ENCODE data around the gene EIF2D.

EIF2D gene

DNA sequence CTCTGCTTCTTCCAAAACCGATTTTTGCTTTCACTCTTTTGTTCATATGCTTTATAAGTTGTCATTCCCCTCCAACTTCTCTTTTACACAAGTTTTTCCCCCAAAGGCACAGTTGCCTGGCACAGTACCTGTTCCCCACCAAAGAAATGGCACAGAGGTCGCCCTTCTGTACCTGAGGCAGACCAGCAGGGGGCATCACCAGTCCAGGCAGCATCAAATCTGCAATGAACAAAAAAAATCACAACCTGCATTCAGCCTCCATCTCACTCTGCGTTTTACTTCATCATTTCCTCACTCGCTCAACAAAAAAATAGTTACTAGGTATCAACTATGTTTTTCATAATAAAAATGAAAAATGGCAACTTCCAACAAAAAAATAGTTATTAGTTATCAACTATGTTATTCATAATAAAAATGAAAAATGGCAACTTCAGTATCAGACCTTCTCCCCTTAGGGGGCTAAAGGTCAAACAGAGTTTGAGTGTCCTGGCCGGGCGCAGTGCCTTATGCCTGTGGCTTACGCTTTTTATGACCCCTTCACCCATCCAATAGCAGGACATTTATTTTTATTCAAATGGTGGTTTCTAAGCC is 4.1 kb downstream of the EIF2D start:
- Mint-ChIP-seq H3K27me3 (ENCODE audit: low read depth) (no peaks in the 10 kb centered on the region), H3K4me1 (peaks cover 22% of the 10 kb centered on the region), H3K27ac (no peak overlapping the region), H3K4me3 (no peak overlapping the region), H3K9me3 (no peaks in the 10 kb centered on the region), H3K36me3 (ENCODE audit: low read depth) (peaks cover 38% of the 10 kb centered on the region)
- TF ChIP-seq, protein P1, sequence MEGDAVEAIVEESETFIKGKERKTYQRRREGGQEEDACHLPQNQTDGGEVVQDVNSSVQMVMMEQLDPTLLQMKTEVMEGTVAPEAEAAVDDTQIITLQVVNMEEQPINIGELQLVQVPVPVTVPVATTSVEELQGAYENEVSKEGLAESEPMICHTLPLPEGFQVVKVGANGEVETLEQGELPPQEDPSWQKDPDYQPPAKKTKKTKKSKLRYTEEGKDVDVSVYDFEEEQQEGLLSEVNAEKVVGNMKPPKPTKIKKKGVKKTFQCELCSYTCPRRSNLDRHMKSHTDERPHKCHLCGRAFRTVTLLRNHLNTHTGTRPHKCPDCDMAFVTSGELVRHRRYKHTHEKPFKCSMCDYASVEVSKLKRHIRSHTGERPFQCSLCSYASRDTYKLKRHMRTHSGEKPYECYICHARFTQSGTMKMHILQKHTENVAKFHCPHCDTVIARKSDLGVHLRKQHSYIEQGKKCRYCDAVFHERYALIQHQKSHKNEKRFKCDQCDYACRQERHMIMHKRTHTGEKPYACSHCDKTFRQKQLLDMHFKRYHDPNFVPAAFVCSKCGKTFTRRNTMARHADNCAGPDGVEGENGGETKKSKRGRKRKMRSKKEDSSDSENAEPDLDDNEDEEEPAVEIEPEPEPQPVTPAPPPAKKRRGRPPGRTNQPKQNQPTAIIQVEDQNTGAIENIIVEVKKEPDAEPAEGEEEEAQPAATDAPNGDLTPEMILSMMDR (IDR thresholded peaks at IDR 0.05; ENCODE audit: unreplicated experiment in 3 of 3) = peak; percentile 59 to 64 (median 63)

DNA sequence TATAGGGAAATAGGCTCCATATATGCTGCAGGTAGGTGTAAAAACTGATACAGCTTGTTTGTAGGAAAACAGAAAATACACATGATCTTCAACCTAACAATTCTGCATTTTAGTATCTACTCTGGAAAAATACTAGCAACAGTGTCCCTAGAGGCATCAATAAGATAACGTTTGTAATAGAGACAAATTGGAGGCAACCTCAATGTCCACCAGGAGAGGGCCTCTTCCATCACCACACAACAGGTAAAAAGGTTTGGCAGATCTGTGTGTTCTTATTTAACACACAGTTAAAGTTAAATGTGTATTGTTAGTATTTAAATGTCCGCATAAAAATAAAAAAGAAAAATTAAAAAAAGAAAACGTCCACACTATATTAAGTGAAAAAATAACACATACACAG is 5.4 kb downstream of the EIF2D start:
- H3K27ac Mint-ChIP-seq = no peak overlapping the region
- H3K4me1 Mint-ChIP-seq = peaks cover 19% of the 10 kb centered on the region
- no peaks in the 10 kb centered on the region for H3K27me3 Mint-ChIP-seq (ENCODE audit: low read depth)
- no peaks in the 10 kb centered on the region for H3K9me3 Mint-ChIP-seq
- TF ChIP-seq, protein P1 (IDR thresholded peaks at IDR 0.05; ENCODE audit: unreplicated experiment in 3 of 3) = peak; percentile 51 to 60 (median 52)
- no peak overlapping the region for H3K4me3 Mint-ChIP-seq
- H3K36me3 Mint-ChIP-seq (ENCODE audit: low read depth) = peaks cover 51% of the 10 kb centered on the region

DNA sequence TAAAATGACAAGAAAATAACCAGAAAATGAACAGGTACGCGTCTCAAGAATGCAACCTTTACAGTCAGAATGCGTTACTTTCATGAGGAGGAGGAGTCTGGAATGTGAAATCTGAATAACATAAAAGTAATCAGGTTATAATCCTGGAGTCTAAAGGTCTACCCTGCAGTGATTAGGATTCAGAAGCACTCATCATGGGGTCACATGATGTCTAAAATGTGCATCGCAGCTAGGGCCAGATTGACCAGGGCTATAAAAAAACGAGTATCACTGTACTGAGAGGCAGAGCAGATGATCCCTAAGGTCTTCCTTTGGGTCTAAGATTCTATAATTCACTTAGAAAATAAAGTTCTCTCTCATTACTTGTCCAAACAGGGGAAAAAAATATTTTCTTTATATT is 7.4 kb downstream of the EIF2D start:
- TF ChIP-seq, protein P1 (IDR thresholded peaks at IDR 0.05; ENCODE audit: unreplicated experiment in 3 of 3) = no peak
- H3K4me1 Mint-ChIP-seq = peaks cover 9% of the 10 kb centered on the region
- H3K36me3 Mint-ChIP-seq (ENCODE audit: low read depth) = peaks cover 55% of the 10 kb centered on the region
- no peak overlapping the region for H3K4me3 Mint-ChIP-seq
- H3K27ac Mint-ChIP-seq = no peak overlapping the region
- H3K27me3 Mint-ChIP-seq (ENCODE audit: low read depth) = no peaks in the 10 kb centered on the region
- H3K9me3 Mint-ChIP-seq = no peaks in the 10 kb centered on the region

DNA sequence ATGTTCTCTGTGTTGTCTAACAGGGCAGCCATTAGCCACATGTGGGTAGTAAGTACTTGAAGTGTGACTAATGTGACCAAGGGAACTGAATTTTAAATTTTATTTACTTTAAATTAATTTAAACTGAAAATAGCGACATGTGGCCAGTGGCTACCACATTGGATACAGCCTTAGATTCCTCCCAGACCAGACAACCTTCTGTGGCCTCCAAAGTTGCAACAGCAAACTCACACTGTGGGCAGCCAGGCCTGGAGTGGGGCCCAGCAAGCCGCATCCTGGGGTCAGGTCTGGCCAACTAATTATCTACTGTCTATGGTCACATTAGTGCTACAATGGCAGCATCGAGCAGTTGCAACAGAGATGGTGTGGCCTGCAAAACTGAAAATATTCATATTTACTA is 11.7 kb downstream of the EIF2D start:
- Mint-ChIP-seq H3K9me3 (no peaks in the 10 kb centered on the region), H3K4me3 (no peak overlapping the region), H3K36me3 (ENCODE audit: low read depth) (peaks cover 66% of the 10 kb centered on the region), H3K4me1 (no peaks in the 10 kb centered on the region), H3K27ac (no peak overlapping the region), H3K27me3 (ENCODE audit: low read depth) (no peaks in the 10 kb centered on the region)
- TF ChIP-seq, protein P1 (IDR thresholded peaks at IDR 0.05; ENCODE audit: unreplicated experiment in 3 of 3) = no peak

DNA sequence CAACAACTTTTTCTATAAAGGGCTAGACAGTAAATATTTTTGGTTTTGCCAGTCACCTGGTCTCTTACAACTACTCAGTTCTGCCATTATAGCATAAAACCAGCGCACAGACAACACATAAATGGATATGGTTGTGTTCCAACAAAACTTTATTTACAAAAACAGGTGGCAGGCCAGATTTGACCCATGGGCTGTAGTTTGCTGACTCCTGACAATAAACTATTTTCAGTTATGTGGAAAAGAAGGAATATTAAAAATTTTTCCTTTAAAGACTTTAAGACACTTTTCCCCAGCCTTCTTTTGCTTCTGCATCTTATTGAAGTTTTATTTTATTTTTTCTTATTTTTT is 16.0 kb downstream of the EIF2D start:
- Mint-ChIP-seq H3K36me3 (ENCODE audit: low read depth) (peaks cover 77% of the 10 kb centered on the region), H3K27ac (no peak overlapping the region), H3K27me3 (ENCODE audit: low read depth) (no peaks in the 10 kb centered on the region), H3K4me3 (no peak overlapping the region), H3K4me1 (peaks cover 15% of the 10 kb centered on the region), H3K9me3 (no peaks in the 10 kb centered on the region)
- TF ChIP-seq, protein P1 (IDR thresholded peaks at IDR 0.05; ENCODE audit: unreplicated experiment in 3 of 3) = no peak

DNA sequence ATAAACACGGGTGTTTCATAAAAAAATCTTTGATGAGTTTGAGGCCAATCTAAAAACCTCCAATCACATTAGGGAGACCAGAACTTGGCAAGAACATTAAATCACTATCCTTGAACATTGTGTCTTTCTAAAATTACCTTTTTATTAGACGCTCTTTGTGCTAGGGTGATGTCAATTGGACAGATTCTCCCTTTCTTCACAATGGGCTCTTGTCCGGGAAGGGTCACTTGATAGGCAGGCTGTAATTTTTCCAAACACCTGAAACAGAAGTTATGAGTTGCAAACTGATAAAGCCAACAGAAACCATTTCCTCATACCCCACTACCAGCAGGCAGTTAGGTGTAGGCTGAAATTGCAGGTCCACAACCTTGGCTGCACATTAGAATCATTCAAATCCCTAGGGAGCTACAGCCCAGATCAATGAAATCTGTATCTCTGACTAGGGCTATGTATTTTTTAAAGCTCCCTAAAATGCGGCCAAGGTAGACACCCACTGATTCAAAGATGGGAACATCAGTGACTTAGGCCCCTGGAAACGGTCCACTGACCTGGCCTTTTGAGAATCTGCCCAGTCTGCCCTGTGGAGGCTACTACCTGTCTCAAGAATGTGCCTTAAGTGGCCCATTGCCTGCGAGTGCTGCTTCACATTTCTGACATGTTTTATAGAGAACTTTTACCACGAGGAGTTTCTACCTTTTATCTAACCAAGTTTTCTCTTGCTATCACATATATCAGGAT is 16.5 kb downstream of the EIF2D start:
- no peak overlapping the region for H3K4me3 Mint-ChIP-seq
- TF ChIP-seq, protein P1 (IDR thresholded peaks at IDR 0.05; ENCODE audit: unreplicated experiment in 3 of 3) = no peak
- peaks cover 20% of the 10 kb centered on the region for H3K4me1 Mint-ChIP-seq
- no peaks in the 10 kb centered on the region for H3K27me3 Mint-ChIP-seq (ENCODE audit: low read depth)
- H3K9me3 Mint-ChIP-seq = no peaks in the 10 kb centered on the region
- peaks cover 77% of the 10 kb centered on the region for H3K36me3 Mint-ChIP-seq (ENCODE audit: low read depth)
- H3K27ac Mint-ChIP-seq = no peak overlapping the region
